ENCODE measurements around the gene RNASEH2C.
"Not testable (repeated sequence)": the region's sequence is repeated elsewhere in the genome, so short reads cannot be mapped to it uniquely, and the experiment has no call there.

The RNASEH2C gene

DNA sequence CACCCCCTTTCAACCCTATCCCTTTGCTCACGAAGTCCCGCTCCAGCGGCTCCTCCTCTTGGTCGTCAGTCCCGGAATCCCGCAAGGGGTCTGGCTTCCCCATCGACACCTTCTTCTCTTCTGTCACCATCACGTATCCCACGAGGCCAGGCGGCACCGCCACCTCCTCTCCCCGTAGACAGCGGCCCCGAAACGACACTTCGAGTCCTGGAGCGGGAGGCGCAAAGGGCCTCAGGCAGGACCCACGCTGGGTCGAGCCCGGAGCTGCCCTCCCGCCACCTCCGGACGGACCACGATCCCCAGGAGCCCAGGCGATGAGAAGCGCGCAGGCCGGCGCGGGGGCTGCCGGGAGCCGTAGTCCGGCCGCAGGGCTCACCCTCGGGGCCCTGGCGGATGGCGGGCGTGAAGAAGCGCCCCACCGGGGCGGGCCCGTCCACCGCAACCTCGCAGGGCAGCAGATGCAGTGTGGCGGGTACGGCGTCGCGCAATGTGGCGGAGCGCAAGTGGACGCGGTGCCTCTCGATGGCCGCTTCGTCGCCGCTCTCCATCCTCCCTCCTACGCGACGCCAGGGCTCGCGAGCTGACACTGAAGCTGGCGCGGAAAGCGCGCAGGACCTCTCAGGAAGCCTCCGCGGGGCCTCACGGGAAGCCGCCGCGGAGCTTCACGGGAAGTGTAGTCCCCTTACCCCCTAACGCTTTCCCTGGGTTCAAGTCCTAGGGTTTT is at the start of gene RNASEH2C:
RNASEH2C (minus strand) TSS at position 588 of the 724 bp plus-strand sequence; CDS start at position 548, 40 bp downstream.
- DNase-seq: peak; percentile 75

- not testable (repeated sequence) for DNase-seq
These were observed 47.2 kb upstream of the RNASEH2C start for GRCh38 chr11:65767806-65768205.

GRCh38 chr11:65767406-65767805 is 46.8 kb upstream of the RNASEH2C start:
- DNase-seq: no peak

- no peak for DNase-seq
These were observed 45.9 kb upstream of the RNASEH2C start for GRCh38 chr11:65766535-65766934.

DNA sequence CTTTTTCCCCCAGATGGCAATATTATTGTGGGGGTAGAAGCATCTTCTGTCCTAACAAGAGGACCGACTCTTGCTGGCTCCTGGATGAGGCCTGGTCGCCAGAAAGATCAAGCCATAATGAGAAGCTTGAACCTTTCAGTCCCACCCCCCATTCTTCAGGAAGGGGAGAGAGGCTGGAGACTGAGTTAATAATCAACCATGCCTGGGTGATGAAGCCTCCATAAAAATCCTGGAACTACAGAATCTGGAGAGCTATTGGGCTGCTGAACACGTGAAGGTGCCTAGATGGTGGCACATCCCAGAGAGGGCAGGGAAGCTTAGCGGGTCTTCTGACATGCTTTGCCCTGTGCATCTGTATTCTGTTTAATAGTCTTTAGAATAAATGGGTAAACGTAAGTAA is 43.8 kb upstream of the RNASEH2C start:
- DNase-seq: no peak

- not testable (repeated sequence) for DNase-seq
These were observed 42.2 kb upstream of the RNASEH2C start for GRCh38 chr11:65762816-65763215.

DNA sequence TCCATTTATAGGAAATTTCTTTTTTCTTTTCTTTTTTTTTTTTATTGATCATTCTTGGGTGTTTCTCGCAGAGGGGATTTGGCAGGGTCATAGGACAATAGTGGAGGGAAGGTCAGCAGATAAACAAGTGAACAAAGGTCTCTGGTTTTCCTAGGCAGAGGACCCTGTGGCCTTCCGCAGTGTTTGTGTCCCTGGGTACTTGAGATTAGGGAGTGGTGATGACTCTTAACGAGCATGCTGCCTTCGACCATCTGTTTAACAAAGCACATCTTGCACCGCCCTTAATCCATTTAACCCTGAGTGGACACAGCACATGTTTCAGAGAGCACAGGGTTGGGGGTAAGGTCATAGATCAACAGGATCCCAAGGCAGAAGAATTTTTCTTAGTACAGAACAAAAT is 41.6 kb upstream of the RNASEH2C start:
- not testable (repeated sequence) for DNase-seq

GRCh38 chr11:65745049-65745448 is 24.5 kb upstream of the RNASEH2C start:
- DNase-seq: no peak

DNA sequence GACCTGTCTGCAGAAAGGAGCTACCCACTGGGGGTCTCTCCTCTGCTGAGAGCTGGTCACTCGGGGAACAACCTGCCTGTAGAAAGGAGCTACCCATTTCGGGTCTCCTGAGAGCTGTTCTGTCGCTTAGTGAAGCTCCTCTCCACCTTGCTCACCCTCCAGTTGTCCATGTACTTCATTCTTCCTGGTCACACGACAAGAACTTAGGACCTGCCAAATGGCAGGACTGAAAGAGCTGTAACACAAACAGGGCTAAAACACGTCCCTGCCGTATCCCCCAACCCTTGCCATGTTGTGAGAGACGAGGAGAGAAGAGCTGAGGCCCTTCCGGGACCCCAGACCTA is 24.1 kb upstream of the RNASEH2C start:
- DNase-seq: no peak

DNA sequence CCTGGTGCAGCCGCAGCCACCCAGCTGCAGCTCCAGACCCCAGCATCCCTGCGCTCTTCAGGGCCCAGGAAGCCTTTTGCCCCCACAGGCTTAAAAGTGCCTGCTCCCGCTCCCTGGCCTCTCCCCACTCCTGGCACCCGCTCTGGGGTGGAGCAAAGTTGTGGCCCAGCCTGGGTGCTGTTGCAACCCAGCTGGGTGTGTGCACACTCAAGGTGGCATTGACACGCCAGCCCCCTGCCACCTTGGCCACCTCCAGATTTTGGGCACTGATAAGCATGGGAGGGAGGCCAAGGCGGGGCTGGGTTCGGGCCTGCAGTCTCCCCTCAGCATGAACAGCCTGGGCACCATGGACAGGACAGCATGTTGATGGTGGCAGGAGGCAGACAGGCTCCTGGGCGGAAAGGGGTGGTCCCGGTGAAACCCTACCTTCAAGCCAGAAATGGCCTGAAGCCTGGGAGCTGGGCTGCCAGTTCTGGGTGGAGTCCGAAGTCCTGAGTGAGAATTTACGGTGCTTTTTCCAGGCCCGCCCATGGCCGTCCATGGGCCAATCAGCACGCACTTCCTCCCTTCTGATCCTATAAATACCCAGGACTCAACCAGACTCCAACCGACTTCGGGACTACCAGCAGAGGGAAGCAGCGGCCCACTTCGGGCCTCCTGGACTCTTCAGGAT is 23.6 kb upstream of the RNASEH2C start:
- DNase-seq: peak in 1 of 2 donors; percentile 30

DNA sequence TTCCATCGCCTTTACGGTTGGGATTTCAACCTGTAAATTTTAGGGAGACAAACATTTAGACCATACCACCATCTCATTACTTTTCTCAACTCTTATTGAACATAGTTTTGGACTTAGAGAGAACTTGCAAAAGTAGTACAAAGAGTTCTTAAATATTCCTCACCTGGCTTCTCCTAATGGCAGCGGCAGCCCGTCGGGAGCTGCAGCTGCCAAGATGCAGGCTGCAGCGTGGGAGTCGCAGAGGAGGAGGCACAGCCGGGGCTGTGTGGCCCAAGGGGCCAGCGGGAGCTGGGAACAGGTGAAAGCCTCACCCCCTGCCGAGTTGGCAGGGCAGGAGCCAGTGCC is 23.1 kb upstream of the RNASEH2C start:
- no peak for DNase-seq

DNA sequence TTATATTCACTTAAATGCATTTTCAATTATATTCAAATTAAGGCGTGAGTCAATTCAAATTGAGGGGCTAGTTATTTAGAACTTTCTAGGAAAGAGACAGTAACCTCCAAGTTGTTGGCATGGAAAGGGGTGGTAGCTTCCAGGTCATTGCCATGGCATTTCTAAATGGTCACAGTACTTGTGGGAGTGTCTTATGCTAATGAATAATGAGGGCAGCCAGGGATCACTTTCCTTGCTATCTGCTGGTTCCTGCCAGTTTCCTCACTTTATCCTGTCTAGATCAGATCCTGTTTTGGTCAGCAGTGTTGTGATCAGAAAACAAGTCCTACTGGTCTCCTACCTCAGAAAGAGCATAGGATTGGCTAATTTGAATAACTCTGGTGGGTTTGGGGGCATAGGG is 21.8 kb upstream of the RNASEH2C start:
- DNase-seq: no peak

GRCh38 chr11:65741185-65741584 is 20.6 kb upstream of the RNASEH2C start:
- no peak for DNase-seq

DNA sequence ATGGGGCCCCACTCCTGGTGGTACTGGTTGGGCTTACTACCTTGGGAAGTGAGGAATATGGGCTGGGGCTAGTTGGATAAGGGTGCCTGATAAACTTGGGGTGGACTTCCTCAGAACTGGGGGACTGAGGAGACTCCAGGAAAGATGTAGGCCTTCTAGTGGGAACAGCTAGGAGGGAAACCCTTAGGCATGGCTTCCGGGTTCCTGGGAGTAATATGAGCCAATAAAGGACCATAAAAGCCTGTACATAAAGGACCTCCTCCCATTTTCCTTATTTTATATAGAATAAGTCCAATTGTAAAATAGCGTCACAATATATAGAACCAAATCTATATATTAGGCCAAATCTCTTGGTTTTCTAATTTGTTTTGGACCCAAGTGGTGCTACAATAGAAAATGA is 18.4 kb upstream of the RNASEH2C start:
- no peak for DNase-seq

GRCh38 chr11:65736810-65737209 is 16.2 kb upstream of the RNASEH2C start:
- DNase-seq: no peak

GRCh38 chr11:65735111-65735510 is 14.5 kb upstream of the RNASEH2C start:
- not testable (repeated sequence) for DNase-seq

DNA sequence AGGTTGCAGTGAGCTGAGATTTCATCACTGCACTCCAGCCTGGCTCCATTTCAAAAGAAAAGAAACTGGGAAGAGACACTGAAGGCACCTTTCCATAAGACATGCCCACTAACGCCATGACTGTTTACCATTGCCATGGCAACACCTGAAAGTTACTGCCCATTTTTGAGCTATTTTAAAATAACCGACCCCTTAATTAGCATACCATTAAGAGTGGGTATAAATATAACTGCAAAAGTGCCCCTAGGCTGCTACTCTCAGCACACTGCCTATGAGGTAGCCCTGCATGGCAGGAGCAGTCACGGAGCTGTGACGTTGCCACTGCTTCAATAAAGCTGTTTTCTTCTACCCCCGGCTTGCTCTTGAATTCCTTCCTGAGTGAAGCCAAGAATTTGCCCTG is 9.9 kb upstream of the RNASEH2C start:
- no peak for DNase-seq

- DNase-seq: no peak
These were observed 7.3 kb upstream of the RNASEH2C start for GRCh38 chr11:65727865-65728264.

- DNase-seq: no peak
These were observed 6.1 kb upstream of the RNASEH2C start for GRCh38 chr11:65726660-65727059.

DNA sequence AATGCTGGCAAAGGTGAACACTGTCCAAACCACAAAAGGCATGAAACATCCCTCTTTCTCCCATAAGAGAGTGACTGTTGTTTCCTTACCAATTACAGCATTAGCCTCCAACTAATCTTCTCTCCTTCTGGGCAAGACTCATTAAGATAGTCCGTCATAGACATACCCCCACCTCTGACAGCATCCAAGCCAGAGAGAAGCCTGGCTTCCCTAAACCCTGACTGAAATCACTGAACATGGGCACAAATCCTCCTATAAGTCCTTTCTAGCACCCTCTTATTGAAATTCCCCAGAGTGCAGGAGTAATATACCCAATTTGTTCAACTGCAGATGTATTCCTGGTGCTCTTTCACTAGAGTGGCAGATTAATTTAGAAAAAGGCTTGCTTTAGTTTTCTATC is 1.7 kb upstream of the RNASEH2C start:
- DNase-seq: no peak

DNA sequence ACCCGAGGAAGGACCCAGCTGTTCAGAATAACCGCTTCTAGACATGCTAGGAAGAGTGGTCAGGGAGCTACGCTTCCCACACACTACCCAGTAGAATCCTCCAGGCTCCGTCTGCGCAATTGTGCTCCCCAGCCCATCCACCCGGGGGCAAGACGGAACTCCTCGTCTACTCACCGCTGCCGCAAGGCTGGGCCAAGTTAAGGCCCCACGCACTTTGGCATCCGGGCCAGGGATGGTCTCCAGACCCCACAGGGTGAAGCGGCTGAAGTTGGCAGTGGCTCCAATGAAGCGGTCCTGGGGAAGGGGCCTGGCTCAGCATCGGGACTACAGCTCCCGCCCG is 757 bp downstream of the RNASEH2C start:
- no peak for DNase-seq

DNA sequence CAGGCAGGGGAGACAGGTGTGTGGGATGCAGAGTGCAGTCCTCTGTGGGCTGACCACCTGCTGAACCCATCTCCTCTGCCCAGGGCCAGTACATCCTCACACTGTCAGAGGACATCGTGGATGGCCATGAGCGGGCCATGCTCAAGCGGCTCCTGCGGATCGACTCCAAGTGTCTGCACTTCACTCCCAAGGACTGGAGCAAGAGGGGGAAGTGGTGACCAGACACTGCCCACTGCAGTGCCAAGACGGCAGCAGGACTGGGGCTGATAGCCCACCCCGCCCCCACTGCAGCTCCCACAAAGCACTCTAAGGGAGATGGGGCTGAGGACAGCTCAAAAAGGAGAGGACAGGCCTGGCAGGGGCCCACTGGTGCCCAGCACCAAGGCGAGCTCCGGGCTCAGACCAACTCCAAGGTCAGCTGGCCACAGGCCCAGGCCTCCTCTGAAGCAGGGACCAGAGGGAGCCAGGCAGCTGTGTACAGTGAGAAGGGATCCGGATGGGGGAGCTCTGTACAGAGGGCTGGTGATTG is 1.6 kb downstream of the RNASEH2C start:
- no peak for DNase-seq

DNA sequence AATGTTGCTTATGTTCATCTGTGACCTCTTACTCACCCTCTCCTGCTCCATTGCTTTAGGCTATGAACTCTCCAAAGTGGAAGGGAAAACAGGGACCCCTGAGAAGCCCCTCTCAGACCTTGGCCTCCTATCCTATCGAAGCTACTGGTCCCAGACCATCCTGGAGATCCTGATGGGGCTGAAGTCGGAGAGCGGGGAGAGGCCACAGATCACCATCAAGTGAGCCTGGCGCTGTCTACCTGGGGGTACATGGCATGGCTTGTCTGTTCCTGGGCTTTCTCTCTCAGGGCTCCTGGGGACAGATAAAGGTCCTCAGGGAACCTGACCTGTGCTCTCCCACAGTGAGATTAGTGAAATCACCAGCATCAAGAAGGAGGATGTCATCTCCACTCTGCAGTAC is 2.1 kb downstream of the RNASEH2C start:
- no peak for DNase-seq

DNA sequence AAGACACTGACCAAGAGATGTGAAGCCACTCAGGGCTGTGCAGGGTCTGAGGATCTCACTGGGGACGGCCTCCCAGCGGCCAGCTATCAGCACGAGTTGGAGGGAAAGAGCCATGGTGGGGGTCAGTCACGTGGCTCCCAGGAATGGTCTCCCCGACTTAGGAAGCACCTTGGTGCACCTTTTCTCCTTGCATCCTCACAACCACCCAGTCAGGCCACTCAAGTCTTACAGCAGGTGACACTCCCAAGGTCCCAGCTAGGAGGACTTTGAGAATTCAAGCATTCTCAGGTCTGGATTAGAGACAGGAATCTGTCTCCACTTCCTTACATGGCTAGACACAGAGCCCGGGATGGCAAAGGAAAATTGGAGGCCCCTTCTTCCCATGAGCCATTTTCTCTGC is 2.7 kb downstream of the RNASEH2C start:
- no peak for DNase-seq

All from CD4-positive, alpha-beta T cell treated with Interleukin-1 beta for 1 hour (primary cell).